TTC549 (cell line): ENCODE data around the gene KLRG1.

Experiments used
- FAIRE-seq: peaks from 2 replicates; lab custom pipeline; 2012; peaks lifted over from hg19 to GRCh38; lab: Jason Lieb, UNC

KLRG1 gene

GRCh38 chr12:8989413-8989812 lies at the start of gene KLRG1:
Gene KLRG1 (plus strand): TSS chr12:8989546. CDS start chr12:8989636, 90 bp downstream.
- no peak for FAIRE-seq

DNA sequence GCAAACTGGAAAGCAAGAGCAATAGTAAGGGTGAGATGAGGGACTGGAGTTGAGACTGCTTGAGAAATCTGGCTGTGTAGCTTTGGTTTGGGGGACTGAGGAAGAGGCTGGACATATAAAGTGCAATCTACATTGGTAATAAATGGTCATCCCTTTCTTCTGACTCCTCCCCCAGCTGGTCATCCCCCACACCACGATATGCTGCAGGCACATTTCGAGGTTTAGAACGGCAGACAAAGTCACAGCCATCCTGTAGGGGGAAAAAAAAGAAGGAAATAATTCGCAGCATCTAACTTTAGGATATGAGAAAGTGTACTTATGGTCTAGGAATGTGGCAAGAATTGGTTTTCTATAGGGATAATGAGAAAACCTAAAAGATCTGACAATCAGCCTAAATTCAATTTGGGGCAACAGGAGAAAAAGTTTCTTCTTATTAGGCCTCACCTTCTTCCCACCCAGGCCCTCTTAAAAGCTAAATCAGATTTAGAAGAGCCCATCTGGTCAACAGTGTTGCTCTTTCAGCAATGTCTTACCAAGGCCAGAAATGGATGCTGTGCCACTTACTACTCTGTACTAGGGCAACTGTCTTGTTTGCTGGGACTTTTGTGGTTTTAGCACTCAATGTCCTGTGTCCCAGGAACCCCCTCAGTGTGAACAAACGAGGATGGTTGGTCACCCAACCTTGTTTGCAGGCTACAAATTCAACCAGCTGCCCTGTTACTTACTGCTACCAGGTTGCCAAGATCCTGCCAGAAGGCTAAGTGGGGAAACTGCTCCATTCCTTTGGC lies 47.5 kb upstream of the KLRG1 start:
- FAIRE-seq = no peak

DNA sequence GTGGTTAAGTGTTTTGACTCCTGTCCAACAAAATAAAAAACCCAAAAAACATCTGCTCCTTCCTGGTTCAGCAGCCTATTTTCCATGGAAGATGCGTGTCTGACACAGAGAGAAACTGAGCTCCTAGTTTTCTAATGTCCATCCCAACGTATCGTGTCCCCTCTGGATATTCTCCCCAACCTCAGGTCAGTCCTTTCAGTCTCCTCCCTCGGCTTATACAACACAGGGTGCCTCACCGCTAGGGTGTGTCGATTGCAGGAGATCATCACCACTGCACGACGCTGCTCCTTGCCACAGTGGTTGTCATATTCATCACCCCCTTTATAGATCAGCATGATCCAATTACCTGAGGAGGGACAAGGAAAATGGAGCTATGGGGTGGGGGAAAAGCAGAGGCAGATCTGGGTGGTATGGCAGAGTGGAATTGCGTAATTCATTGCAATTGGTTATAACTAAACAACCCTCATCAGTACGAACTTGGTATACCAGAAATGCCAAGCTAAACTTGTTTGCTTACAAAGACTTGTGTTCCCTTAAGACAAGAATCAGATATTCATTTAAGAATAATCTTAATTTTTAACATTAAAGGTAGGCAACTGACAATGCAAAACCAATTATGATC lies 45.7 kb upstream of the KLRG1 start:
- no peak for FAIRE-seq

DNA sequence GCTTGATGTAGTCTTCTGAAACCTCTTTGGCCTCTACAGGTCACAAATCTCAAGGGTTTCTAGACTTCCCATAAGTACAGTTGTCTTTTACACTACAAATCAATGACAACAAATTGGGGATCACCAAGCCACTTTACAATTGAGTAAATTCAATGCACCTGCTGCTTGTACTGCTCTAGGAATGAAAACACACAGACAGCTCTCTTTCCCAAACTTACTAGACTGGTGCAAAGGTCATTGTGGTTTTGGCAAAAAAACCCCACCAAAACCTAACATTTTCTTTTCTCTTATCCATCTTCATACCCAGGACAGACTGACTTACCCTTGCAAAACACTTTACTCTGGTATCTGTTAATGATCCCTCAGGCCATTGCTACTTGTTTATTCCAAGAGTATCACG lies 42.6 kb upstream of the KLRG1 start:
- FAIRE-seq = no peak

- no peak for FAIRE-seq
Observed at GRCh38 chr12:8947737-8948136, 41.6 kb upstream of the KLRG1 start.

GRCh38 chr12:8948701-8949341 lies 40.5 kb upstream of the KLRG1 start:
- FAIRE-seq = no peak

GRCh38 chr12:8949342-8950220 lies 39.8 kb upstream of the KLRG1 start, which contains the start of gene M6PR:
Gene M6PR (minus strand): TSS chr12:8949645. CDS start chr12:8946404, 3,241 bp downstream.
- peak; percentile 92 for FAIRE-seq

- FAIRE-seq = no peak
Observed at GRCh38 chr12:8950221-8950527, 39.2 kb upstream of the KLRG1 start.

- no peak for FAIRE-seq
Observed at GRCh38 chr12:8950702-8951478, 38.5 kb upstream of the KLRG1 start.

DNA sequence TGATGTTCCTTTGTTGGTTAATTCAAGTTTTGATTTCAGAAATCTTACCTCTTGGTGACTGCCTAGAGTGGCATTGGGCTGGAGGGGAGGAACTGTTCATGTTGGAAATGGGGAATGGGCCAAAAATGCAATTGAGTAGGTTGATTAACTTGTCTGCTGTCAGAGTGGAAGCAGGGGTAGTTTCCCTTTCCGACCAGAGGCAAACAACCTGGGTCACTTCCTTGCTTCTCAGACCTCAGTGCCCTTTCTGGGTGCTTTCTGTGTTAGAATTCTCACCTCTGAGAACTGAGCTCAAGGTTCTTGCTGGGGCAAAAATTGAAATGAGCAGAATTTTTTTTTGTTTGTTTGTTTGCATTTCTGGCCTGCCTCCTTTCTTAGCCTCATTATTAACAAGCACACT lies 37.6 kb upstream of the KLRG1 start:
- FAIRE-seq = no peak

GRCh38 chr12:8953773-8954402 lies 35.5 kb upstream of the KLRG1 start:
- FAIRE-seq = no peak

DNA sequence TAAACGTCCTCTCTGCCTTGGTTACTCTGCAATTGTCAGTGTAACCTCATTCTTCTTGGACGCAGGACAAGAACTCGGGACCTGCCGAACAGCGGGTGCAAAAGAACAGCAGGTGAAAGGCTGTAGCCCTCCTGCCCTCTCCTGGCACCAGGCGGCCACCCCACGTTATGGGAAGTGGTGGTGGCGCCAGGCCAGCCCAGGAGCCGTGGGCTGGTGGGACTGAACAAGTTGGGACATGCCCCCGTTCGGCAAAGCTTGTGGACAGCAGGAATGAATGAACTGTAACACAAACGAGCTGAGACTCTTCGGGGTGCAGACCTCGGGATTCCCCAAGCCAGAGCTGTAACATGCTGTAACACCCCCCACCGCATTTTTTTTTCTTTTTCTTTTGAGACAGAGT lies 33.3 kb upstream of the KLRG1 start:
- FAIRE-seq = no peak

- no peak for FAIRE-seq
Observed at GRCh38 chr12:8956772-8957171, 32.6 kb upstream of the KLRG1 start.

GRCh38 chr12:8957561-8957960 lies 31.8 kb upstream of the KLRG1 start:
- no peak for FAIRE-seq

DNA sequence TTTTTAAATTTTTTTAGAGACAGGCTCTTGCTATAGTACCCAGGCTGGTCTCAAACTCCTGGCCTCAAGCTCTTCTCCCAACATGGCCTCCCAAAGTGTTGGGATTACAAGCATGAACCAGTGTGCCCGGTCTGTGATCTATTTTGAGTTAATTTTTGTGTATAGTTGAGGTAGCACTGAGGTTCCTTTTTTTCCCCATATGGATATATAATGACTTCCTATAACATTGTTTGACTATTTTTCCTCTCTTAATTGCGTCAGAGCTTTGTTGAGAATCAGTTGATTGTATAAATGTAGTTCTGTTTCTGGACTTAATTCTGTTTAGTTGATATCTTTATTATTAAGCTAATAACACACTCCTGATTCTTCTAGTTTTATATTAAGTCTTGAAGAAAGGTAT lies 31.3 kb upstream of the KLRG1 start:
- no peak for FAIRE-seq

DNA sequence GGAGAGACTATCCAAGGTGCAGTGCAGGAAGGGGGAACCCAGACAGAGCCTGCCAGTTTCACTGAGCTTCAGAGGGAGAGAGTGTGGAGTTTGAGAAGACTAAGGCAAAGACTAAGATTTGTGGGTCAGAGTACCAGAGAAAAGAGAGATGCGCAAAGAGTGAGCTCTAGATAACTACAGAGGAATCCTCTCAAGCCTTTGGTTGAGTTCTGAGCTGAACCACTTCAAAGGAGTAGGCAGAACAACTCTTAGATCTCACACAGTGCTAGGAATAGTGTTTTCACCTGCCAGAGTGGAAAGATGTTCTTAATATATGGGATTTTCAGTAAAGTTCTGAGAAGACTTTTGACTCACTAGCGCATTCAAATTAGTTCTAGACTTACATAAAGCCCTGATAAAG lies 29.2 kb upstream of the KLRG1 start:
- FAIRE-seq = no peak

DNA sequence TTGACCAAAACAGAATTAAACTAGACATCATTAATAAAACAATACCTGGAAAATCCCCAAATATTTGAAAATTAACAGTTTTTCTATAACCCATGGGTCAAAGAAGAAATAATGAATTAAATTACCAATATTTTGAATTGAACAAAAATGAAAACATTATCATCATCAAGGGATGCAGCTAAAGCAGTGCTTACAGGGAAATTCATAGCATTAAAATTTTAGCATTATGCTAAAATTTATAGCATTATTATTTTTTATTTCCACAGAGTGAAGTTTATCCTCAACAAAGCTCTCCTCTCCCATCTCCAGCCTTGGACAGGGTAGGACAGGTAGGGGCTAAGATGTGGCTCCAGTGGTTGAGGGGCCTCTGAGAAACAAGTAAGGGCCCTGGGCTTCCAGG lies 20.6 kb upstream of the KLRG1 start:
- no peak for FAIRE-seq

GRCh38 chr12:8969861-8970411 lies 19.4 kb upstream of the KLRG1 start:
- no peak for FAIRE-seq

DNA sequence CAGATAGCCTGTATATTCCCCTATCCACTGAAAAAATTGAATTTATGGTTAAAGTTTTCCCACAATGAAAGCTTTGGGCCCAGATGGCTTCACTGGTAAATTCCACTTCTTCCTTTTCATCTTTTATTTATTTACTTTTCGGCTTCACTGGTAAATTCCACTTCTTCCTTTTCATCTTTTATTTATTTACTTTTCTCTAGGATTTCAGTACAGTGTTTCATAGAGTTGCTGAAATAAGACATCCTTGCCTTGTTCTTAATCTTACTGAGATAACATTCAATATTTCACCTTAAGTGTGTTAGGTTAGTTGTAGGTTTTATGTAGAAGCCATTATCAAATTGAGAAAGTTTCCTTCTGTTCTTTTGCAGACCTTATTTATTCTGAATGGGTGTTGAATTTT lies 18.9 kb upstream of the KLRG1 start:
- FAIRE-seq = no peak

GRCh38 chr12:8980137-8980536 lies 9.2 kb upstream of the KLRG1 start:
- no peak for FAIRE-seq

GRCh38 chr12:8985213-8985754 lies 4.1 kb upstream of the KLRG1 start:
- FAIRE-seq = no peak
